Stimulated activated naive CD4-positive, alpha-beta T cell treated with Interleukin-2 at 50 U/mL for 16 hours (primary cell): ENCODE results near the gene KIAA0232.
A peak's percentile ranks its signal among the peaks of the same experiment; 100 is the strongest.
"Not testable (repeated sequence)": the region's sequence is repeated elsewhere in the genome, so short reads cannot be mapped to it uniquely, and the experiment has no call there.

ENCODE experiments used
- DNase-seq: peaks from one replicate; lab custom pipeline; 2025; lab: John Stamatoyannopoulos, UW

KIAA0232 gene

DNA sequence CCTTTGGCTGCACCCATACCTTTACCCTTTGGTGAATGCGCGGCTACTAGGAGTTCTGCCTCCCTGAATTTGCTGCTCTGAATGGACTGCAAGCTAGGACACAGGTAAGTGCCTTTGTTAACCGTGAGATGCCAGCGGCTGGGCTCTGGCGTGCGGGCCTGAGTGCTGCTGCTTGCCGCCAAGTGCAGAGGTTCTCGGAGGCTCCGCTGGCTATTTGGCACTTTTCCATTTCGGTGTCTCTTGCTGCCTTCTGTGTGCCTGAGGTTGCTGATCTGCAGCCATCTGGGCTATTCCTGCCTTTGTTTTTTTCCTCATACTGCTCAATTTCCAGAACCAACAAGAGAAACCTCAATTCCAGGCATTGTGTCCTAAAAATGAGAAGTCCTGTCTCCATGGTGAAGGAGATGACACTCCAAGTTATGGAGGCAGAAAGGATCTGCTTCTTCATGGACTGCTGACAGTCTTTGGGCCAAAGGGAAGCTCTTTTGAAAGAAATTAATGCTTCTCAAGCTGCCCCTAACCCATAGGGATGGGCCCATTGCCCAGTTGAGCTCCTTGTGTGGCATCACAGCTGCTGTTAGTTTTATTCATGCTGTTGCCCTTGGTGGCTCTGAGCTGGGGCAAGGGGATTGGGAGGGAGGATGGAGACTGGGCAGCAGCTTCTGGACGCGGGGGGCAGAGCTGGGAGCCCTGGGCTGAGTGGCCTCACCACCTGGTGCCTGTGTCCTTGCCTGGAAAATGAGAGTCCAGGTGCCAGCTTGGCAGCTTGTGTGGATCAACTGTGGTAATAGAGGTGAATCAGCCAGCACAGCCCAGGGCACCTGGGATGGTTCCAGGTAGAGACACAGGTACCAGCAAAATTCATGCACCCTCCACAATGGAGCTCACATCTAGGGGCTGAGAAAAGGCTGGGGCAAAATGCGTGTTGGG lies 123.3 kb downstream of the KIAA0232 start:
- no peak for DNase-seq

DNA sequence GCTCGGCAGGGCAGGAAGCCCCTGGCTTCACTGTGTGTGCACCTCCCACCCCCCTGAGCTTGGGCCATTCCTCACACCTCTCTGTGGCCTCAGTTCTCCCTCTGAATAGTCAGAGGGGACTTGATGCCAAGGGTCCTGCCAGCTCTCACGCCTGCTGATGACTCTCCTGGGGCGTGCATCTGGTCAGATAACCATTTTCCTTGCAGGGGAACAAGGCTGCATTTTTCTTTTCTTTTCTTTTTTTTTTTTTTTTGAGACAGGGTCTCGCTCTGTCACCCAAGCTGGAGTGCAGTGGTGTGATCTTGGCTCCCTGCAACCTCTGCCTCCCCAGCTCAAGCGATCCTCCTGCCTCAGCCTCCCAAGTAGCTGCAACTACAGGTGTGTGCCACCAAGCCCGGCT lies 124.0 kb downstream of the KIAA0232 start:
- DNase-seq, result not testable (repeated sequence)

DNA sequence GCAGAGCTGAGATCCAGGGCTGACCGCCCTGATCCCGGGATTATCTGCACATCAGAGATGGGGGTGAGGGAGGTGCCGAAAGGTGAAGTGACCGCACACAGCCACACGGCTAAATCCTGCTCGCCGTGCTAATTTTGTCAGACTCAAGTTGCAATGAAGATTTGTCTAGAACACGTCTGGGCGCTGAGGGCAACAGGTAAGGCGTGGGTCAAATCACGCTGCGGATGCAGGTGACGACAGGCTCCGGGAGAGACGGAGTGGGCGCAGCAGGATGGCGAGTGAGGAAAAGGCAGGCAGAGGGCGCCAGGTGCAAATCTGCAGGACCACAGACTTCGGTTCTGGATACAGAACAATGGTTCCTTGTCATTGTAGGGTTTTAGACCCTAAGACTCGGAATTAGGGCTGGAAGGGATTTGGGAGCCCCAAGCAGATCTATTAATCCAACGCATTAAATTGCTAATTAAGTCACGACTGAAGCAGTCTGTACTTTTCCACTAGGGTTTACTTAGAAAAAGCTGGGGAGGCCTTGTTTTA lies 125.2 kb downstream of the KIAA0232 start:
- DNase-seq, result no peak

DNA sequence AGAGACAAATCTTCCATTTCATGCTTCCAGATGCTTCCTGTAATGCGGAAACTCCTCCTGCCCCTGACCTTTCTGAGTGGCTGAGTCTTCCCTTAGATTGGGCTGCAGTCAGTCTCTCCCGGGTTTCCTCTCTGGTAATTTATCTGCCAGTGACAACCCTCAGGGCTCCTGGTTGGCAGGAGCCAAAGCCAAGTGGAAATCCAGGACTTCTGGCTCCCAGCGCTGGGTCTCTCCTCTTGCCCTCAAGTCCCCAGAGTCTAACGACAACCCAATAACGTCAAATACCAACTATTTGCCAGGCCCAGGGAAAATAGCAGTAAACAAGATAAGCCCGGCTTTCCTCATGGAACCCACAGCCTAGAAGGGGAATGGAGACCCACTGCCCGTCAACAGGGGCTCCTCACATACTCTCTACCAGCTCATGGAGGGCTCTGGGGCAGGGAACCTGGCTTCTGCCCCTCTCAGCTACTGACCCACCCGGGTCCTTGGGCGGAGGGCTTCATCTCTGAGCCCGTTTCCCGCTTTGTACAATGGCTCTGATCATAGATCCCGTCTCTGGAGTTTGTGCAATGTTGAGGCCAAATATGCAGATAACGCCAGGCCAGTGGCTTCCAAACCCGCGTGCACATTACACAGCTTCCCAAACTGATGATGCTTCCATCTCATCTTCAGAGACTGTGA lies 126.0 kb downstream of the KIAA0232 start:
- DNase-seq, result no peak

DNA sequence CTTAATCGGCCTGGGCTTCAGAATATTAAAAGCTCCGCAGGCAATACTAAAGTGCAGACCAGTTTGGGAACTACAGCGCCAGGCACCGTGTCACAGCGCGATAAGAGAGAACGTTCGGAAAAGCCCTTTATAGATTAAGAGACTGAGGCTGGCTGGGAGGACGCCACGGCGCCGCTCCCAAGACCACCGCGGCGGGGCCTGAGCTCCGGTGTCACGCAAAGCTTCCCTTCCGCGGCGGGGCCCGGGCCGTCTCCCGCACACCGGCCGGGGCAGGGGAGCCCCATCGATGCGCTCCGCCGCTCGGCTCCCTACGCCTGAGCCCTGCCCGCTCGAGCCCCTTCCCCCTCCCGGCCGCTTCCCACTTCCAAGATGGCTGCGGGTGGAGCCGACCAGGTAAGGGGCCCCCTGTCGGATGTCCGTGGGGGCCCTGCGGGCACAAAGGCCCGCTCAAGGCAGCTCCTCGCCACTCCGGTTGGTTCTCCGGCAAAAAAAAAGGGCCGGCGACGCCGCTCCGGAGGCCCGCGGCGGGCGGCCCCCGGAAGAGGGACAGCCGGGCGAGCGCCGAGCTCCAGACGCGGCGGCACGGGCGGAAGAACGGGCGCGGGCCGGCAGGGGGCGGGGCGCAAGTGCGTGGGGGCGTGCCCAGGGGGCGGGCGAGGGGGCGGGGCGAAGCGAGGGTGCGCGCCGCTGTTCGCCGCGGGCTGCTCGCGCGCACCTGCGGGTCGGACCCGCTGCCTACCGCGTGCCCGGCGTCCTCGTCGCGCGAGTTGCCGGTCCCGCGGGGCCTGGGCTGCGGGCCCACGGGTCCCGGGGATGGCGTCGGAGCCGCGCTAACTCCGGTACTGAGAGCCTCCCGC lies 126.8 kb downstream of the KIAA0232 start, which contains the start of gene TBC1D14:
Gene TBC1D14 (plus strand): TSS at position 714 of the 857 bp plus-strand sequence. CDS start 13,564 bp downstream, outside the sequence.
- peak; percentile 88 for DNase-seq

DNA sequence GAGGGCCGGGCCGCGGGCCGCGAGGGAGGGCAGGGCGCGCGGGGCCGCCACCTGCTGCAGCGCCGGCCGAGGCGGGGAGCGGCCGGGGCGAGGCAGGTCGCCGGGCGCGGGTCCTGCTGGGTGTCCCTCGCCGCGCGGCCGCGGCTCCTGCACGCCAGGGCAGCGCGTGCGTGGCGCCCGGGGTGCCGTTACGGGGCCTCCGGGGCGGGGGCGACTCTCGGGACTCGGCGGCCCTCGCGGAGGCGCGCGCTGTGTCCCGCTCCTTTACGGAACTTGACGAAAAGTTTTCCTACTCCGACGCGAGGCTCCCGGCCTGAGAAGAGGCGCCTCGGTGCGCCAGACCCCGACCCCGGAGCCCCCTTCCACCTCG lies 127.4 kb downstream of the KIAA0232 start:
- DNase-seq, result peak; percentile 25

- no peak for DNase-seq
Measured at GRCh38 chr4:6910340-6910959, 127.9 kb downstream of the KIAA0232 start.

- no peak for DNase-seq
Measured at GRCh38 chr4:6910960-6911874, 128.7 kb downstream of the KIAA0232 start.

- DNase-seq, result not testable (repeated sequence)
Measured at GRCh38 chr4:6911917-6912316, 129.4 kb downstream of the KIAA0232 start.

DNA sequence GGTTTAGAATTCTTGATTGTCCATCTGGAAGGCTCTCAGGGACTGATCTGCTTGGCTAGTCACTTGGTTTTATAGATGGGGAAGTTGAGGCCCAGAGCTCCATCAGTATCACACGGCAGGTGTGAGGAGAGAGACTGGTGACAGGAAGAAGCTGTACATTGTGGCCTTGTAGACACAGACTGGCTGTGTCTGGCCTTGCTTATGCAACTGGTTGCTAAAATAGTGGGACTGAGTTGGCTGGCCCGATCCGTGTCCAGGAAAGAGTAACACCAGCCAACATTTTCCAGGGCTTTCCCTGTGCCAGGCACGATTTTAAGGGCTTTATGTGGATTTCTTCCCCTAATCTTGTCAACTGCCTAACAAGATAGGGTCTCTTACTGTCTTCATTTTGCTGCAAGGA lies 129.9 kb downstream of the KIAA0232 start:
- no peak for DNase-seq

GRCh38 chr4:6913350-6913905 lies 130.9 kb downstream of the KIAA0232 start:
- DNase-seq, result no peak

GRCh38 chr4:6914448-6914847 lies 131.9 kb downstream of the KIAA0232 start:
- DNase-seq, result no peak

- DNase-seq, result no peak
Measured at GRCh38 chr4:6915041-6916005, 132.8 kb downstream of the KIAA0232 start.

- no peak for DNase-seq
Measured at GRCh38 chr4:6916069-6916586, 133.6 kb downstream of the KIAA0232 start.

GRCh38 chr4:6916587-6917460 lies 134.3 kb downstream of the KIAA0232 start:
- DNase-seq, result peak; percentile 56

GRCh38 chr4:6917461-6918271 lies 135.1 kb downstream of the KIAA0232 start:
- DNase-seq, result peak; percentile 14

GRCh38 chr4:6918338-6918737 lies 135.8 kb downstream of the KIAA0232 start:
- DNase-seq, result no peak
